ENCODE measurements around the gene UNC5C. TPM values are rescaled to one million over a fixed set of nuclear protein-coding genes. Genes with fewer than 3 reads are reported as not detected.

Gene UNC5C
- not detected in 2 replicates for total RNA-seq (2014; rRNA removed; shearing (Covaris generic))

DNA sequence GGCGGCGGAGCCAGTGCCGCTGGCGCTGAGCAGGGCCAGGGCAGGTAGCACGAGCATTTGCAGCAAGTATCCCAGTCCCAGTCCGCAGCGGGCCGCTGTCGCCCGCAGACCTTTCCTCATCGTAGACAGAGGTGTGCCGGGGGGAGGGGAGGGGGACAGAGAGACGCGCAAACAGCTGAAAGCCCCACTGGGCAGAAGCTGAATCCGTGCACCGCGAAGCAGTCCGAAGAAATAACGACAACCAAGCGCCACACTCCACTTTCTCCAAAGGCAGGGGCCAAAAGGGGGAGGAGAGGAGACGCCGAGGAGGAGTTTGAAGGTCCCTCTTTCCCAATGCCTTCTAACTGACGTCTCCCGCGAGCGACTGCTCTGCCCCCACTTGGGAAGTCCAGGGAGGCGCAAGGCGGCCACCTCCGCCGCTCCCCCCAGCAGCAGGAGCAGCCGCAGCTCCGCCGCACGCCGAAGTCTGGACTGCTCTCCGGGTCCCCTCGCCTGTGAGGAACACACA lies at the start of gene UNC5C:
UNC5C (minus strand) TSS at position 236 of the 508 bp plus-strand sequence.
- peak; percentile 32 for DNase-seq (ENCODE audit: low read depth)

DNA sequence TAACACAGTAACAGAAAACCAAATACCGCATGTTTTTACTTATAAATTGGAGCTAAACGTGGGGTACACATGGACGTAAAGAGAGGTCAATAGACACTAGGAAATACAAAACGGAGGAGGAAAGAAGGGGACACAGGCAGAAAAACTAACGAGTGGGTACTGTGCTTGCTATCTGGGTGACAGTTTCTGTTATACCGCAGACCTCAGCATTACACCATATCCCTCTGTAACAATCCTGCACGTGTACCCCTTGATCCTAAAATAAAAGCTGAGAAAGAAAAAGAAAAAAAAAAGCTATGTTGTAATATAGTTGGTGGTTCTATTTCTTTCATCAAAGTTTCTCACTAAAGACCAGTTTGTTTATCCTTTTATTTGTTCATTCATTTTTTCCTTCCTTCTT lies 47.9 kb upstream of the UNC5C start:
- DNase-seq (ENCODE audit: low read depth): no peak

DNA sequence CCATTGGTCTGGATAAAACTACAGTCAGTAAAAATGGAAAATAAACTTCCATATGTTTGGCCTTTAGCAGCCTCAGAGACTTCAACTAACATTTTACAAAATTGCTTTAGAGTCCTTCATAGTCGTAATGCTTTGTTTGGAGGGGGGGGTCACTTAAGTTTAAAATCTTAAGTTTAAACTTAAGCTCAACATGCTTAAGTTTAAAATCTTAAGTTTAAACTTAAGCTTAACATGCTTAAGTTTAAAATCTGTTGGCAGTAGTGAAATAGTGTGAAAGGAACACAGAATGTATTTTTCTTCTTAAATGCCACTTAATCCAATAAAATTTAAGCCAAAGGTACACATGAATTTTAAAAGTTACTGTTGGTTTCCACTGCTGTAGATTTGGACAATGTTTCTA lies 45.9 kb upstream of the UNC5C start:
- no peak for DNase-seq (ENCODE audit: low read depth)

DNA sequence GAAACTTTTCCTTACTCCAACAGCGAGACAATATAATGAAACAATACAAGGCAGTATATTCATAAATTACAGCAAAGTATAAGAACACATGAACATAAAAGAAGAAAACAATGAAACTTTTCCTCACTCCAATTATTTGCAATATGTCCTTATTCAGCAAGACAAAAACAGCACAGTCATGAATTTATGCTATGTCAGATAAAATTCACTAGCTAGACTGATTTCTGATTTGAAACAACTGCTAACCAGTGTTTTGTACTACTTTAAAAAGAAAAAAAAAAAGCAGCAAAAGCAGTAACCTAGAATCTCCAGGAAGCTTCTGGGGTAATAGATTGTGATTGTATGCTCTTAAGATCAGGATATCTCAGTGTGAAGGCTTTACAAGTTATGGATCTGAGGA lies 45.2 kb upstream of the UNC5C start:
- DNase-seq (ENCODE audit: low read depth): no peak

DNA sequence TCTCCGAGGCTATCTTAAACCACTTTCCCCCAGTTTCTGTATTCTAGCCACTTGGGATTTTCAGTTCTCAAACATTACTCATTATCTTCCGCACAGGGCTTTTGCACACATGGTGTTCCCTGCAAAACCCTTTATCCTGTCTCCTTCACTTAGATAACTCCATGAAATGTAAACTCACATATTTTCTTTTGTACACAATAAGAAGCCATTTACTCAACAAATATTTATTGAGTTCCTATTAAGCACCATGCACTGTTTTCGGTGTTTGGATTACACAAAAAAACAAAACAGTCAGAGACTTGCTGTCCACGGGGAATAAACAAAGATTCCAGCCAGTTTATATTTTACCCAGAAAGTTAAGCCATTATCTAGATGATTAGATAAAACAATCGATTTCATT lies 42.5 kb upstream of the UNC5C start:
- no peak for DNase-seq (ENCODE audit: low read depth)

DNA sequence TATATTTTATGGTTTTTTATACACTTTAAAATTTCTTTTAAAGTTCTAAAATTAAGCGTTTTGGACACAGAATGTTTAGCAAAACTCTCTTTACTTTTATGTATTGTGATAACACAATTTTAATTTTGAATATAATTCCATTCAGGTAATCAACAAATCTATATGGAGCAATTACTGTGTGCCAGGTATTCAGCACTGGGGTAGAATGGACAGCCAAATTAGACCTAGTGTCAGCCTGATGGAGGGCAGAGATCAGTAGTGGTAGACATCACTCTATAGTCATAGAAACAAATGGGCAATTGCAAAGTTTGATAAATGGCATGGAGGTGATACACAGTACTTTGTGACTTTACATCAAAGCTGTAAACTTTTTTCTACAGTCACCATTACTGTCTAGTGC lies 41.8 kb upstream of the UNC5C start:
- no peak for DNase-seq (ENCODE audit: low read depth)

DNA sequence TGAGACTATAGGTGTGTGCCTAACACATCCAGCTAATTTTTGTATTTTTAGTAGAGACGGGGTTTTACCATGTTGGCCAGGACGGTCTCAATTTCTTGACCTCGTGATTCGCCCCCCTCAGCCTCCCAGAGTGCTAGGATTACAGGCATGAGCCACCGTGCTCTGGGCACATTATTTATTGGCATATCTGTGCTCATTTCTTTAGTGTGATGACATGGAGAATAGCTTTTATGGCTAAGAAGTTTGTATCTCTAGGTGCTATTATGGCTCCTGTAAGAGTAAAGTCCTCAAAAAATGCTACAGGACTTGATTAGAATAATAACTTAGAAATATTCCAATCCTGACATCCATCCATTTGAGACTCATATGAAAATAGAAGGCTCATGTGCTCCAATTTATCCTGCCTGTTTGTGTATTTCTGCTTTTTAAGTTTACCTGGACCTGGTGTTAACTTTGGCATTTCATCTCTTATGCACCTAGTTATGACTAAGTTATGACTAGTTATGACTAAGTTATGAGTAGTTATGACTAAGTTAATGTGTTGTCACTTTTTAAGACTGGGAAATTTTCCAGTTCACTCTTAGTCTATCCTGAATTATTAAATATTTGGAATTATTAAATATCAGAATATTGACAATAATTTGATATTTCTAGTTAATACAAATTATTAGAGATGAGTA lies 36.4 kb upstream of the UNC5C start:
- no peak for DNase-seq (ENCODE audit: low read depth)

DNA sequence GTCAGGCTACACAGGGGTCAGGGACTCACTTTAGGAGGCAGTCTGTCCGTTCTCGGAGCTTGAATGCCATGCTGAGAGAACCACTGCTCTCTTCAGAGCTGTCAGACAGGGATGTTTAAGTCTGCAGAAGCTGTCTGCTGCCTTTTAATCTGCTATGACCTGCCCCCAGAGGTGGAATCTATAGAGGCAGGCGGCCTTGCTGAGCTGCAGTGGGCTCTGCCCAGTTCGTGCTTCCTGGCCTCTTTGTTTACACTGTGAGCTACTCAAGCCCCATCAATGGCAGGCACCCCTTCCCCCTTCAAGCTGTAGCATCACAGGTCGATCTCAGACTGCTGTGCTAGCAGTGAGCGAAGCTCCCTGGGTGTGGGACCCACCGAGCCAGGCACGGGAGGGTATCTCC lies 31.5 kb upstream of the UNC5C start:
- no peak for DNase-seq (ENCODE audit: low read depth)

DNA sequence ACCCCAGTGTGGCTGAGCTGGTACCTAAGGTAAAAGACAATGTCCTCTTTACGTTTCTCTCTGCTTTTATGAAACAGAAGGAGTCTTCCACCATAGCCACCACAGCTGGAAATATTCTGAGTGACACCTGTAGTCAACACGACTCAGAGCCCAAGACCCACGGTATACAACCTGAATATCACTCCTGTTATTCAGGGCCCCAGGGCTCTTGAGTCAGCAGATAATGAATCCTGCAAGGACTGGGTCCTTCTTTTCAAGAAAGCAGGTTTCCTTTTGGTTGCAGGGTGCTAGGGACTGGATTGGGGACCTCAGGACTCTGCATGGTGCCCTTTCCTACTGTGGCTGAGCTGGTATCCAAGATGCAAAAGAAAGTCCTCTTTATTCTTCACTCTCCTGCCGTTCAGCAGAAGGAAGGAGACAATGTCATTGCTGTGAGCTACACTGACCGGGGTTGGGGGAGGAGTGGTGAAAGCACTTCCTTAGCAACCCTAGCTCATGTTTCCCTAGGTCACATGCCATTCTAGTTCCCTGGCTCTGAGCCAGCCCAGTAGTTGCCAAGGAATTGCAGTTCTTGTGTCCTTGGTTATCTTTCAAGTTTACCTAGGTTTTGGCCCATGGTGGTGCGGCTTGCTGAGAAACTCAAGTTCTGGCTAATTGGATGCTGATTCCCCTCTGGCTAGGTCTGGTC lies 23.7 kb upstream of the UNC5C start:
- peak; percentile 3 for DNase-seq (ENCODE audit: low read depth)

DNA sequence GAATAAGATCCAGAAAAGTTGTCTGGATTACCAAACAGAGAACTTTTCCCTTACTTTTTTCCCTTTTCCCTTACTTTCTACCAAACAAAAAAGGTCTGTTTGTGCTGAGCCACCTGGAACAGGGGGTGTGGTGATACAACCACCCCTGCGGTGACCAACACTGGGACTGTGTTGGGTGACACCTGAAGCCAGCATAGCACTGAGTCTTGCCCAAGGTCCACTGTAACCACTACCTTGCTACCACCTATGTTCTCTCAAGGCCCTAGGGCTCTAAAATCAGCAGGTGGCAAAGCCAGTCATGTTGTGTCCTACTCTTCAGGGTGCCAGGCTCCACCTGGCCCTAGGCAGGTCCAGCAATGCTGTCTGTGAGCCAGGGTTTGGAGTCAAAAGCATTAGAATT lies 22.8 kb upstream of the UNC5C start:
- DNase-seq (ENCODE audit: low read depth): no peak

DNA sequence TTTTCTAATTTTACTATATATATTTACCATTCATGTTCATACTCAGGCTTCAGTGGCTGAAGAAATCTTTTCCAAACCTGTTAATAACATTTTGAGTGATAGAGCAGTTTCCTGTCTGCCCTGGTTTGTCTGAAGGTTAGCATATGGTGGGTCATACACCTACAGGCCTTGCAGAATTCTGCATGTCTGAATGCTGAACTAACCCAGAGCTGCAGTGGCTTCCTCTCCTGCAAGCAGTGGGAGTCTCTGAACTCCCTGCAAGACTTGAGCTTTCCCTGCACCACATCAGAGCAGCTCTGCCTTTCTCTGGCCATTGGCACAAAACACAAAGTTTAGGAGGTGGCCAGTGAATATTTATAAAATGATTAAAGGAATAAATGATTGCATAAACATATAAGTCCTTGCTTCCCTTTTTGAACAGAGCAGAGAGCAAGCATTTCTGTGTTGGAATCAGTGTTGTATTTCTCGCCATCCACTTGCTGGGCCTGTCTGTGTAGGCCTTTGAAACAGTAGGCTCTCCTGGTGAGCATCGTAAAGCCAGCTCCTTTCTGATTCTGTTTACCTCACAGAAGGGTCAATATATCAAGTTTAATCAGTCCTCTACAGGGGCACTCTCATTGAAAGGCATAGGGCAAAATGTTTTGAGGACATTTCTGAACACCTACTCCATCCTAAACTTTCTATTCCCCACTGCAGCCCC lies 15.0 kb upstream of the UNC5C start:
- DNase-seq (ENCODE audit: low read depth): no peak

DNA sequence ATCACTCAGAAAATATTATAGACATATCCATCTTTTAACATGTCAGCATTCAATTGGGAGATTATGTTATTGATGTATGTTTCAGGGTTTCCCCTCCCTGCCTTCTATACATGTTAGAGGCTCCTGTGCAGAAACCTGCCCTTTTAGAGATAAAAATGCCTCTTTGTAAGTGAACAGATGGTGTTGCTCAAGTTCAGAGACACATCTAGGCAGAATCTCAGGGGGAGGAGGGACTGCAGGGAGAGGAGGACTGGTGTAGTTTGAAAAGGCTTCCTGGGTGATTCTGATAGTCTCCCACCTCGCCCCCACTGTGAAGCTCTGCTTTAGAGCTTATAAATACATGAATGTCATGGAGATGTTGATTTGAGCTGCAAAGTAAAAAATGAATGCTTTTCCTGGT lies 12.0 kb upstream of the UNC5C start:
- no peak for DNase-seq (ENCODE audit: low read depth)

DNA sequence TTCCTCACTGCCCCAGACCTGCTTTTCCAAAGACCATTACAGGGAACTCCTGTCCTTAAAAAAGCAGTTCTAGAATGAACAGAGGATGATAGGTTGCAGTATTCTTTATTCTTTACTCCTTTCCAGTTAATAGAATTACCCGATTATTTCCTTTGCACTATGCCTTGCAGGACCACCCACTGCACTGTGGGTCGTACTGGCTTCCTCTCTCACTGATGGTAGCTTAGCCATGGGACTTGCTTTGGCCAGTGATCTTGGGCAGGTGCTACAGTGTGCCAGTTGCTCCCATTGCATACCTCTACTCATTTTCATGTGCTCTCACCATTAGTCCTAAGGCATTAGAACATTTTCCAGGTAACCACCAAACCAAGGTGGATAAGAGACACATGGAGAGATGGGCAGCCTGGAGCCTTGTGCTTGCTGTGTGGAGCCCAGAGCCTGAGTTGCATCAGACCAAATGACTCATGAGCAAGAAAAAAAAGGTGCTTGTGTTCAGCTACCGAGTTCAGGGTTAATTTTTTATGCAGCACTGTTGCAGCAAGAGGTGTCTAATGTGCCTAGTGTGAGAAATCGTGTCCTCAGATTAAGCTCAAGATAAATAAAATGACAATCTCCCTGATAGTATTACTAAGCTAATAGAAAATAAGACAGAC lies 7.6 kb upstream of the UNC5C start:
- DNase-seq (ENCODE audit: low read depth): no peak

DNA sequence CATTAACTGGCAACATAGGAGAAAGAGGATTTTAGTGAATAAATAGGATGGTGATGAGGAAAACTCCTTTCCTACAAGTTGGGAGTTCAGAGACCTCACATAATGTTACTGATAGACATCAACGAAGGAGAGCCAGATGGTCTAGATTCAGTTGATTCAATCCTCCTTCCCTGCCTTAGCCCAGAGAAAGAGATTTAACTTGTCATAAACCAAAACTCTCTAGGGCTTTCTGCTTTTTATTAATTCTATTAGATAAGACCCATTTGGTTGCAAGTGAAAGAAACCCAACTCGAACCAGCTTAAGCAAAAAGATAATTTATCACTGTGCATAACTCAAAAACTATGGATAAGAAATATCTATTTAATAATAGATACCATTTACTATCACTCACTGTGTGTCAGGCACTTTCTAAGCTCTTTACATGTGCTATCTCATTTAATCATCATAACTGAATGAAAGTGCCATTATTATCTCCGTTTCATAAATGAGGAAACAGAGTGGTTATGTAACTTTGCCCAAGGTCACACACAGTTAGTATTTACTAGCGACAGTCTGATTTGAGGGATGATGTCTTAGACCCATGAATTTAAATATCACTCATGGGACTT lies 4.3 kb upstream of the UNC5C start:
- DNase-seq (ENCODE audit: low read depth): no peak

DNA sequence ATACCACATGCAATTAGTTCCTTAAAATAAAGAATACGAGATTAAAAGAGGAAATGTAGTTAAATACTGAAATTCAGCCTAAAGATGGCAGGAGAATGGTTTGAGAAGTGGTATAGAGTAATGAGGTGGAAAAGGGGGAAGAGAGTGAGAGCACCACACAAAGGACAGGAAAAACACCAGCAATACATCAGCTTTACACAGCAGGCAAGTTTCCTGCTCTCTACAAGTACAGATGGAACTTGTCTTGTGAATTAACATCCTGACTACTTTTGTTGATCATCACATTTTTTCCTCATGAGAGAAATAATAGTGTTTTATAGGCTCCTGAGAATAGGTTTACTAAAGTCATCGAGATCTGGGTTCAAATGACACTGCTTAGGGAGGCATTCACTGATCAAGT lies 2.9 kb upstream of the UNC5C start:
- DNase-seq (ENCODE audit: low read depth): no peak

DNA sequence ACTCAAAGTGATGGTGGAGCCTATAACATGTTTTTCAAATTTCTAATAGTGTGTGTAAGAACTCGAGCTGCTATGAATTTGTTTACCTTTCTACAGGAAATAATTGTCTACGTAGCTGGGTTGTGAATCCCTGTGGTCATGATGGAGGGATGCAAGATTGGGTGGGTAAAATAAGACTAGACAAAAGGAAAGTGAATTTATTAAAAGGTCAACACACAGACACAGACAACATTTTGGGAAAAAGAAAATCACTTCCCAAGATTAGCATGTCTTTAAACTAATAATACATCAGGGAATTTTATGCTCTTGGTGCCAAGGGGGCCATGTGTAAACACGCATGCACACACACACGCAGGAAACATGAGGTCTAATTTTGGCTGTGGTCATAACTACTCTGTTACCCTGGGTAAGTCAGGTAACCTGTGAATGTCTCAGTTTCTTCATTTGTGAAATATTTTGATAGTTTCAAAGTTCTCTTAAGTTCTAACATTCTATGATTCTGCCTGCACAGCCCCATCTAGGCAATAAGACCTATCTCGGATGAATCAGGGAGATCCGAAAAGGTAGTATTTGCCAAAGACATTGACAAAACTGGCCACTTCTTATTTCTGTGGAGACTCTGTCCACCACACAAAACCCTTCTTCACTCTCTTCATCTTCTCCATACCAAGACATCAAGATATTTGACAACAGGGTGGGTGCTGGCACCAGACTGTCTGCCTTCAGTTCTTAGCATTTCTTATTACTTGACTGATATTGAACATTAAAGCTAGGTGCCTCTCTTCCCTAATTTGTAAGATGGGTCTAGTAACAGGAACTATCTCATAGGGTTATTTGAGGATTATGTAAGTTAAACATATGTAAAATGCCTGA lies 1.6 kb upstream of the UNC5C start:
- DNase-seq (ENCODE audit: low read depth): no peak

DNA sequence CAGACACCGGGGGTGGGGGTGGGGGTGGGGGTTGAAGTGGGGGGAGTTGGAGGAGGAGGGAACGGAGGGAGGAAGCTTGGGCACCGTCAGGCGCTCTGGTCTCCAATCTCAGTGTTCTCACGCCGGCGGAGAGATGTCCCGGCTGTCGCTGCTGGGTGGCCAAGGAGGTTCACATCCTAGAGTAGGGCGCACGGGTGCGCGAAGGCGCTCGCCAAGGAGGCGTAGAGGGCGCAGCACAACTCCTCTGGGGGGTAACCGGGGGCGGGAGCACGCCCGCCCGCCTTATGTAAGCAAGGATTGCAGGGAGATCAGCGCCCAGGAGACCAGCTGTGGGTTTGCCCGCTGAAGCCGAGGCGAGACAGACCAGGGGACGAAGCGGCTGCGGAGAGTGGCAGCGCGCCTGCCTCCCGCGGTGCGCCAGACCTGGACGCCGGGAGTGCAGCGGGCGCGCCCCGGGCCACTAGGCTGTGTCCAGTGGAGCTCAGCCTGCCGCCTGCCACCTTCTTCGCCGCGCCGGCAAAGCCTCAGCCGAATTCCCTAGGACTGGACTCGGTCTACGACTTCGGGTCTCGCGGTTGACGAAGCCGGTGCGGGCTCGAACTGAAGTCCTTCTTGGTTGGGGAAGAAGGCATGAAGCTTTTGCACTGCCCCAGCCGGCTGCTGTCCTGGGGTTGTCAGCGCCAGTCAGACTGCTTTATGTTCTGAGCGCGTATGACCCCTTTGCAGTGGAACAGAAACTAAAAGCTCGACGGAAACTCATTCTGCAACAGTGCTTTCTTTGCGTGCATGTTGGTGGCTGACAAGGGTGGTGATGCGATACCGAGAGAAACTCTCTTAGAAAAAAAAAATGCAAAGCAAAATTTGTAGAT lies 707 bp upstream of the UNC5C start:
- DNase-seq (ENCODE audit: low read depth): peak; percentile 15

DNA sequence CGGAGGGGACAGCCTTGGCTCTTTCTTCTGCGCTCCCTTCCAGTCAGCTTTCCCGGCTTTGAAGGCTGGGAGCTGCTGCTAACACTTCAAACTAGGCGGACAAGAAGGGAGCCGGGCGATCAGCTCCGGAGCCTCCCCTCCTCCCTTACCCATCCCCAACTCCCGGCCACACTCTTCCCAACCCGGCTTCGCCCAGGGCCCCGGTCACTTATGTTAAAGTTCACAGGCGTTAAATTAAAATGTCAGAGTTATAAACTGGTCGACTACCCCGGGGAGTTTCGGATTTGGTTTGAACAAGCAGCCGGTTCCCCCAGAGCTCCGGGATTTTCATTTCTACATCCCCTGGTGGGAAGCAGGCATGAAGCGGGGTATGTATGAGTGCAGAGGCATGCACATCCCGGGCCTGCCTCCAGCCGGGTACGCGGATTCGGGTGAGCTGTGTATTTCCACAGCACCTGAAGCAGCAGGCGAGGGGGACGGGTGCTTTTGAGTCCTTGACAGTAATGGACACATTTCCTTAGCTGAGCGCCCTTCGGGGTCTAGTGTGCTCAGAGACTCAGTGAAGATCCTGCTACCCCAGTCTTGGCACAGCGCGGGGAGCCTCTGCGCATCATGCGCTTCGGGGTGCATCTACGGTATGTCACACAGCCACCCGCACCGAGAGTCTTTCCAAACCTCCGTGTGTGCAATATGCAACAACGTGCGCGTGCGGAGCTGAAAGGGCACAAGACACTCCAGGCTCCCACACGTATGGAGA lies 880 bp downstream of the UNC5C start:
- DNase-seq (ENCODE audit: low read depth): peak; percentile 5

All from Daoy (cell line).